HG03575 (cell line): ENCODE results near the gene LARP1.
A peak's percentile ranks its signal among the peaks of the same experiment; 100 is the strongest.
"Not testable (repeated sequence)": the region's sequence is repeated elsewhere in the genome, so short reads cannot be mapped to it uniquely, and the experiment has no call there.

Source experiments
- ATAC-seq: cut with Tn5 transposase; IDR thresholded peaks from one replicate; pipeline ENCODE4 v1.9.1; 2021; ENCODE audit not compliant: unreplicated experiment, insufficient number of reproducible peaks, low FRiP score; ENCODE audit errors: extremely low read depth

Gene LARP1

DNA sequence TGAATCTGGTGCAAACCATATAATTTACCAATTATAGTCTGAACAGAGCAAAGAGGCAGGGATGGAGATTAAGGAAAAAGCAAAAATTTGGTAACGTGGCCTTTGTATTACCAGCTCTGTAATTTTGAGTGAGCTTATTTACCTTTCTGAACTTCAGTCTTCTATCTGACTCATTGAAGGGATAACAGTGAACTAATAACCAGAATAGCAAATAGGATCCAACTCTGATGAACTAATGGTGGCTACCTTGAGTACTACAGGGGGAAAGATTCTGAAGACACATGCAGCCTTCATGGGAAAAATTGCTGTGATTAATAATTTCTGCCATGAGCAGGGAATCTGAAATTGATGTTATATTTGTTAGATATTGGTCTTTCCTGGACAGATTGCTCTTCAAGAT, 23.0 kb upstream of the LARP1 start:
- ATAC-seq, result no peak

DNA sequence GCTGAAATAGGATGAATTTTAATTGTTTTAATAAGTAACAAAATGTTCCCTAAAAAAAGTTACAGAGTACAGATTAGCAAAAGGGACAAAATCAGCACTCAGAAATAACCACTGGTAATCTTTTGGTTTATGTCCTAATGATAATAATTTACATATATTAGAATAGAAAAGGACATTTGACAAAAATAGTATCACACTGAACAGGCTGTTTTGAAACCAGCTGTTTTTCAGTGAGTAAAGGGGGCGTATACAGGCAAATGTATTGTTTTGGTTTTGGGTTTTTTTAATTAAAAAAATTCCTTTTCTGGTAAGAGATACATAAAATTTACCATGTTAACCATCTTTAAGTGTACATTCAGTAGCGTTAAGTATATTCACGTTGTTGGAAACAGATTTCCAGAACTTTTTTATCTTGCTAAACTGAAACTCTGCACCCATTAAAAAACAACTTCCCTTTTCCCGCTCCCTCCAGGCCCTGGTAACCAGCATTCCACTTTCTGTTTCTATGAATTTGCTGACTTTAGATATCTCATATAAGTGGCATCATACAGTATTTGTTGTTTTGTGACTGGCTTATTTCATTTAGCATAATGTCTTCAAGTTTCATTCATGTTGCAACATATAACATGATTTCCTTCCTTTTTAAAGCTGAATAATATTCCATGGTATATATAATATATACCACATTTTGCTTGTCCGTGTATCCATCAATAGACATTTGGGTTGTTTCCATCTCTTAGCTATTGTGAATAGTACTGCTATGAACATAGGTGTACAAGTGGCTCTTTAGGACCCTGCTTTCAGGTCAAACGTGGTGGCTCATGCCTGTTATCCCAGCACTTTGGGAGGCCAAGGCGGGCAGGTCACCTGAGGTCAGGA, 20.6 kb upstream of the LARP1 start:
- no peak for ATAC-seq

DNA sequence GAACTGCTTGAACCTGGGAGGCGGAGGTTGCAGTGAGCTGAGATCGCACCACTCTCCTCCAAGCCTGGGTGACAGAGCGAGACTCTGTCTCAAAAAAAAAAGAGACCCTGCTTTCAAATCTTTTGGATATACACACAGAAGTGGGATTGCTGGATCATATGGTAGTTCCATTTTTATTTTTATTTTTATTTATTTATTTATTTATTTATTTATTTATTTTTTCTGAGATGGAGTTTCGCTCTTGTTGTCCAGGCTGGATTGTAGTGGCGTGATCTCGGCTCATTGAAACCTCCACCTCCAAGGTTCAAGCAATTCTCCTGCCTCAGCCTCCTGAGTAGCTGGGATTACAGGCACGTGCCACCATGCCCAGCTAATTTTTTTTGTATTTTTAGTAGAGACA, 19.8 kb upstream of the LARP1 start:
- ATAC-seq, result not testable (repeated sequence)

GRCh38 chr5:154736372-154736771, 18.8 kb upstream of the LARP1 start:
- ATAC-seq, result not testable (repeated sequence)

GRCh38 chr5:154737667-154738320, 17.4 kb upstream of the LARP1 start:
- no peak for ATAC-seq

GRCh38 chr5:154740483-154740882, 14.7 kb upstream of the LARP1 start:
- no peak for ATAC-seq

- ATAC-seq, result no peak
Measured at GRCh38 chr5:154740957-154741356, 14.2 kb upstream of the LARP1 start.

DNA sequence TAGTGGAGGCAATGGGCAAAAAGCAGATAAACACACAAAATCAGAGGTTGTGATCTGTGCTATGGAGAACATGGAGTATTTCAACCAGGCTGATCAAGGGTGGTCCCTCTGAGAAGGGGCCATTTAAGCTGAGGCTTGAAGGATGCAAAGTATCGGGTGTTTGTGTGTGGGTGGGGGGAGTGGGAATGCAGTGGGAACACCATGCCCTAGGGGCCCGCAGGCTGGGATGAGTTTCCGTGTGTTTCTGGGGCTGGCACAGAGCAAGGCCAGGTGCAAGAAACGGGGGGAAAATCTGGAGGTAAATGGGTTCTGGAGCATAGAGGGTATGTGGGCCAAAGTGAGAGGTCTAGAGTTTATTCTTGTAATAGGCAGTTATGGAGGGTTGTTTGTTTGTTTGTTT, 13.8 kb upstream of the LARP1 start:
- ATAC-seq, result no peak

DNA sequence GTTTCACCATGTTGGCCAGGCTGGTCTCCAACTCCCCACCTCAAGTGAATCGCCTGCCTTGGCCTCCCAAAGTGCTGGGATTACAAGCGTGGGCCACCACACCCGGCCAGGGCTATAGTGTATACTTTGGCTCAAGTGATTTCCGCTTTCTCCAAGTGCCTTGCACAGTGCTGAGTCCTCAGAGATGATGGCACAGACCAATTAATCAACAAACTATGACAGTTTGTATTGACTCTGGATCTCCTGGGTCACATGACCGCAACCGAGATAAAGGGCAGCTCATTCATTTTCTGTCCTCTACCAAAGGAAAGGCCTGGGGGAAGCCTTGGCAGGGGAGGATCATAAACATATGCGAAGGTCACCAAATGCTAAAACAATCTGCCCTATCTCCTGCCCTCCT, 11.4 kb upstream of the LARP1 start:
- ATAC-seq, result no peak

DNA sequence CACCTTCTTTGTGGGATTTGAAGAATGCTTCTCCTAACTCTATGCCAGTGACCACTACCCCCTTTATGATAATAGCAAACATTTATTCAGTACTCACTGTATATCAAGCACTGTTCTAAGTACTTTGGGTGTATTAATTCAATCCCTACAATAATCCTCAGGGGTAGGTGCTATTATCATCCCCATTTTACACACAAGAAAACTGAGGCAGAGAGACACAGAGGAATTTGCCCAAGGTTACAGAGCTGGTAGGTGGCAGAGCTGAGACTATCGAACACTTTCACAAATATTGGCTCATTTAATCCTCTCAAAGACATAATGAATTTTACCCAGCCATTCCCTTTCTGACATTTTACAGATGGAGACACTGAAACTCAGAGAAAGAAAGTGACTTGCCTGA, 9.8 kb upstream of the LARP1 start:
- ATAC-seq, result no peak

GRCh38 chr5:154749491-154749890, 5.7 kb upstream of the LARP1 start:
- no peak for ATAC-seq

DNA sequence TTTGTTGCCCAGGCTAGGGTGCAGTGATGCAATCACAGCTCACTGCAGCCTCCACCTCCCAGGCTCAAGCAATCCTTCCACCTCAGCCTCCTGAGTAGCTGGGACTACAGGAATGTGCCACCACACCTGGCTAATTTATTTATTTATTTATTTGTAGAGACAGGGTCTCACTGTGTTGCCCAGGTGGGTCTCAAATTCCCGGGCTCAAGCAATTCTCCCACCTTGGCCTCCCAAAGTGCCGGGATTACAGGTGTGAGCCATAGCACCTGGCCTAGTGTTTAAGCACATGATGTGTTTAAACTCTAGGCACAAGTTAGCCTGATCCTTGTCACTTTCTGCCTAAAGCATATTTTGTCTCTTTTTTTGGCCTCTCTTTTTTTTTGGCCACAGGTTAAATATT, 4.5 kb upstream of the LARP1 start:
- not testable (repeated sequence) for ATAC-seq

DNA sequence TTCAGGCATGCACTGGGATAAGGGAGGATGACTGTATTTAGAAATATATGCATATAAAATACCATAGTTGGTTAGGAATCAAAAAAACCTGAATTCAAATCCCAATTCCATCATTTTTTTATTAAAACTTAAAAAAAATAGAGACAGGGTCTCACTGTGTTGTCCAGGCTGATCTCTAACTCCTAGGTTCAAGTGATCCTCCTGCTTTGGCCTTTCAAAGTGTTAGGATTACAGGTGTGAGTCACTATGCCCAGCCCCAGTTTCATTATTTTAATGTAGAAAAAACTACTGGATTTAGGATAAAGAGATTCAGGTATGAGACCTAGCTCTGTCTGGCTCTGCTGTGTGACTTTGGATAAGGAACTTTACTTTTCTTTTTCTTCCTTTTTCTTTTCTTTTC, 3.3 kb upstream of the LARP1 start:
- no peak for ATAC-seq

GRCh38 chr5:154753792-154754191, 1.4 kb upstream of the LARP1 start:
- ATAC-seq, result no peak

DNA sequence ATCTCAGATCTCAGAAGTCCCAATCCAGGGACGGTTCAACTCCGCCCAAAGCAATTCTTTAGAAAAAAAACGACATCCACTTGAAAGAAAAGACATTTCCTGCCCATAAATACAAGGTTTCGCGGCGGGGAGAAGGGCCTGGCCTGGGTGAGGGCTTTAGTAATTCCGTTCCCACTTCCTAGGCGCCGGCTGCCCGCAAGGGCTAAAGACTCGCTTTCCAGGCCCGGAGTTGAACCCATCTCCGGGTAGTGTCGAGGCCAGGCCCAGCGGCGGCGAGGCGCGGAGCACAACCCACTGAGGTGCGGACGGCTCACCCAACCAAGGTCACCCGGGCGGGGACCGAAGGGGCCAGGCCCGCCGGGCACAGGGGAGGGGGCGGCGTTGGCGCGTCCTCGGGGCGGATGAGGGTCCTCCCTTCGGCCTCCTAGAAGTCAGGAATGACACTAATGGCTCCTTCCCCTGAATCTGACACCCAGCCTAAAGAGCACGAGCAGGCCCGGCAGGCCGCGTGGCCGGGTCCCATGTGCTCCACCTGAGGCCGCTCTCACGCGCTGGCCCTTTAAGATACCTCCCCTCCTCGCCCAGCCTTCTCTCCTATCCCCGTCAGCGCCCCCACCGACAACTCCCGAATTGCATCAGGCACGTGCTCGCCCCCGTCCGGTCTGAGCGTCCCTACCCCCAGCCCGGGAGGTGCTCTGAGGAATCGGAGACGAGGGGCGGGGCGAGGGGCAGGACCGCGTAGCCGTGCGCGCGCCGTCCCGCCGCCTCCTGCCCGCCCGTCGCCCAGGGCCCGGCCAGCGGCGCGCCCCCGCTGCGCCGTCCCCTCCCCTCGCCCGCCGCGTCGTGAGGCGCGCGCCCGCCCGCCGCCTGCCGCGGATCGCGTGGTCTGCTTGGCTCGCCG, 467 bp upstream of the LARP1 start:
- ATAC-seq, result peak; percentile 76

DNA sequence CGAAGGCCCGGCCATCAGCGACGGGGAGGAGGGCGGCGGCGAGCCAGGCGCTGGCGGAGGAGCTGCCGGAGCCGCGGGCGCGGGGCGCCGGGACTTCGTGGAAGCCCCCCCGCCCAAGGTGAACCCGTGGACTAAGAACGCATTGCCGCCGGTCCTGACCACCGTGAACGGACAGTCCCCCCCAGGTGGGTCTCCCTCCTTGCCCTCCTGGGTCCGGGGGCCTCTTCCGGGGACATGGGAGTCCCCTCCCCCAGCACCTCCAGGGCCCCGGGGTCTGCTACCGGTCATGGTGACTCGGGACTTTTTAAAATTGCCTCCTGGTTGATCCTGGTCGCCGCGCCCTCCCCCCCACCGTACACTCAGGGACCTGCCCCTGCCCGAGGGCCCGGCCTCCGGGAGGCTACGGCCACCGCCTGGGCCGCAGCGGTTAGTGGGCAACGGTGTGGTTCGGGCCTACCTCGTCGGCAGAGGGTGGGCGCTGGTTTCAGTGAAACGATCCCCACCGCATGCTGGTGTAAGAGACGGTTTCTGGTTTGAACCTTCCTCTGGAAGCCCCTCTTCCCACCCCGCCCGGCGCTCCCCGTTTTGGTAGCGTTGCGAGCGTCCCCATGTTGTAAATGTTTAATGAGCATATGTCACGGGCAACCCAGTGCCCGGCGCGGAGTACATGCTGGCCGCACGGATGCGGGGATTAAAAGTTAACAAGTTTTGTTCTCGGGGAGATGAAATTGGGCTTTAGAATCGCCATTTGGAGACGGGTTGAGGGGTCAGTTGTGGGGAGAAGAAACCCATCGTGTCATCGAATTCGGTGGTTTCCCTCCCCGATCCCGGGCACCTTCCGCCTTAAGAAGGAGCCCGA, 1.1 kb downstream of the LARP1 start:
- no peak for ATAC-seq

DNA sequence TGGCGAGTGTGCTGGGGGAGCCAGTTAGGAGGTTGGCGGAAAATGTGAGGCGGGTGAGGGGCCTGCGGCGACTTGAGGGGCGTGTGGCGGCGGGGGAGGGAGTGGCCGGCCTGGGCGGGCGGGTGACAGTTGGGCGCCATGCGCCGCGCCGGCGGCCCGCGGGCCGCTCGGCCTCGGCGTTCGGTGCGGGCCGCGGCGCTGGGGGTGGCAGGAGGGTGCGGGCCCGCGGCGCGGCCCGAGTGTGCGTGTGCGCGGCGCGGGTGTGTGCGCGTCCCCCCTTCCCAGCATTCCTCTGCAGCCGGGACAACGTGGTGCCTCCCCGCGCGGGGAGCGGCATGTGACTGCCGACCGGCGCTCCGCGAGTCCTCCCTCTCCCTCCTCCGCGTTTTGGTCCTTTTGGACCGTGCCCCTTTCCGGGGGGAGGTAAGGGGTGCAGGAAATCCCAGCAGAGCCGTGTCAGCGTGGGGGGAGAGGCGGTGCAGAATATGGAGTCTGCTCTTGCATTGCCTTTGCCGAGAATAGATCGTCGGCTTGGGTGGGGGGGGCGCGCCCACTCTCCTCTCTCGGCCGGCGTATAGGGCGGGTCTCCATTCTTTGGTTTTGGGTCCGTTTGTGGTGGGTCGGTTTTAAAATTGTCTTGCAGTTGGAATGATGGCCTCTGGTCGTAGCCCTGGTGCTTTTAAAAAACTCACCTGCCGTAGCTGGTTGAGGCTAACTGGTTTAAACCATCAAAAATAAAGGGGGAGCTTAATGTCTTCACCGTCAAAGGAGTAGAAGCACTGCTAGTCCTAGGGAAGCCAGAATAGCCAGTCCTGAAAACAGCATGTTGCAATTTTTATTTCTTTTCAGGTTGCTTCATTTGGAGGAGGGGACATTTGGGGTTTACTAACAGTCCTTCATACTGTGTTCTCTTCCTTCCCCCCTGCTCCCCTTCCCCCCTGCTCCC, 2.0 kb downstream of the LARP1 start:
- ATAC-seq, result no peak
